ENCODE measurements around the gene LOXHD1.

LOXHD1 gene

GRCh38 chr18:46688853-46689525, 32.0 kb upstream of the LOXHD1 start (continued):
- TF ChIP-seq ZNF692 (tag by site-specific recombination; IDR thresholded peaks at IDR 0.05) (no peak), INSM2 (tag by site-specific recombination; IDR thresholded peaks at IDR 0.05) (no peak), RBAK (tag by site-specific recombination; IDR thresholded peaks at IDR 0.05) (no peak), TCF7L2 (IDR thresholded peaks at IDR 0.05; ENCODE audit: borderline replicate concordance, low read depth, low read length) (no peak), ZNF398 (tag by site-specific recombination; IDR thresholded peaks at IDR 0.05) (no peak)

GRCh38 chr18:46686186-46686585, 29.2 kb upstream of the LOXHD1 start:
- Histone ChIP-seq H3K4me3 (ENCODE audit: low read depth, low read length) (no peak overlapping the region), H3K9me3 (ENCODE audit: control insufficient read depth, insufficient read depth, low read depth, low read length) (no peaks in the 10 kb centered on the region), H3K4me1 (ENCODE audit: control insufficient read depth, insufficient read depth, low read length) (no peaks in the 10 kb centered on the region), H3K27ac (ENCODE audit: extremely low read depth, low read depth, low read length) (no peak overlapping the region), H3K36me3 (ENCODE audit: control insufficient read depth in 2 of 2, insufficient read depth in 1 of 2, low read length in 2 of 2) (no peaks in the 10 kb centered on the region)
- TF ChIP-seq GLIS2 (tag by site-specific recombination; IDR thresholded peaks at IDR 0.05) (no peak), EGR2 (tag by site-specific recombination; IDR thresholded peaks at IDR 0.05; ENCODE audit: low read depth) (peak; percentile 75), ZFHX2 (tag by site-specific recombination; conservative IDR thresholded peaks at IDR 0.05) (peak; percentile 57)
- ChIA-PET CTCF (no interaction called here), POLR2A (no interaction called here)

- Histone ChIP-seq H3K4me3 (ENCODE audit: low read depth, low read length) (no peak overlapping the region), H3K4me1 (ENCODE audit: control insufficient read depth, insufficient read depth, low read length) (no peaks in the 10 kb centered on the region), H3K9me3 (ENCODE audit: control insufficient read depth, insufficient read depth, low read depth, low read length) (no peaks in the 10 kb centered on the region), H3K36me3 (ENCODE audit: control insufficient read depth in 2 of 2, insufficient read depth in 1 of 2, low read length in 2 of 2) (no peaks in the 10 kb centered on the region), H3K27ac (ENCODE audit: extremely low read depth, low read depth, low read length) (no peak overlapping the region)
- no peak for TF ChIP-seq ZNF184 (tag by site-specific recombination; IDR thresholded peaks at IDR 0.05)
- no peak for TF ChIP-seq SP3 (tag by site-specific recombination; IDR thresholded peaks at IDR 0.05)
- TF ChIP-seq SCRT2 (tag by site-specific recombination; IDR thresholded peaks at IDR 0.05): no peak
- no peak for TF ChIP-seq KLF7 (tag by site-specific recombination; IDR thresholded peaks at IDR 0.05; ENCODE audit: borderline replicate concordance)
- peak; percentile 88 for TF ChIP-seq ZNF623 (tag by site-specific recombination; IDR thresholded peaks at IDR 0.05)
- ChIA-PET POLR2A (no interaction called here), CTCF (no interaction called here)
Measured at GRCh38 chr18:46683252-46683651, 26.2 kb upstream of the LOXHD1 start.

GRCh38 chr18:46680784-46681695, 24.0 kb upstream of the LOXHD1 start:
- Histone ChIP-seq H3K4me1 (ENCODE audit: control insufficient read depth, insufficient read depth, low read length) (0 out of 2 replicates have a peak, but pooled peaks cover 4% of the 10 kb centered on the region), H3K27ac (ENCODE audit: extremely low read depth, low read depth, low read length) (no peak overlapping the region), H3K9me3 (ENCODE audit: control insufficient read depth, insufficient read depth, low read depth, low read length) (no peaks in the 10 kb centered on the region), H3K36me3 (ENCODE audit: control insufficient read depth in 2 of 2, insufficient read depth in 1 of 2, low read length in 2 of 2) (no peaks in the 10 kb centered on the region), H3K4me3 (ENCODE audit: low read depth, low read length) (no peak overlapping the region)
- CTCF ChIA-PET: interaction anchor here (0.7 kb wide), 1 partner anchor 236 kb away, joined by 4 read pairs; the partner anchor contains the start of gene PIAS2
- POLR2A ChIA-PET: no interaction called here
- no peak for TF ChIP-seq ZBTB1 (tag by site-specific recombination; IDR thresholded peaks at IDR 0.05)
- no peak for TF ChIP-seq ZNF148 (tag by site-specific recombination; IDR thresholded peaks at IDR 0.05; ENCODE audit: borderline replicate concordance)
- no peak for TF ChIP-seq GLIS2 (tag by site-specific recombination; IDR thresholded peaks at IDR 0.05)
- no peak for TF ChIP-seq KLF10 (tag by site-specific recombination; IDR thresholded peaks at IDR 0.05)
- TF ChIP-seq ELK4 (IDR thresholded peaks at IDR 0.05; ENCODE audit: borderline replicate concordance, low read depth, low read length): no peak
- no peak for TF ChIP-seq ZNF623 (tag by site-specific recombination; IDR thresholded peaks at IDR 0.05)

Data from HEK293 (cell line).